Naive thymus-derived CD8-positive, alpha-beta T cell (primary cell): Measurements from ENCODE around the gene PAM16. TPM values are rescaled to one million over a fixed set of nuclear protein-coding genes. Genes with fewer than 3 reads are reported as not detected.

Experiments used
- ATAC-seq, 2 donors: fragments of 150-1000 bp; cut with Tn5 transposase in 1 of 2; sonication (Bioruptor Pico), chemical (Tn5 transposase) in 1 of 2; 1 replicate in 1 of 2; 2 replicates in 1 of 2; pipeline ENCODE4 v1.10.0; 2021; ENCODE audit warnings: mild to moderate bottlenecking in 2 of 2, moderate library complexity in 2 of 2
- POLR2A ChIA-PET: fragments of 350-600 bp; sonication (Branson Sonifier 250); formaldehyde crosslinking; loops from one replicate; lab custom pipeline; 2021; ENCODE audit warnings: antibody characterized with exemption; lab: Charles Lee
- DNase-seq, 10 donors: peaks; one replicate each; pipeline versions ENCODE4 v3.0.0 to v3.0.0-alpha.2; 2020 to 2022
- H3K27ac Mint-ChIP-seq, 10 donors: one replicate each; pipeline ENCODE4 v1.8.0; 2020 to 2022; ENCODE audit warnings: mild to moderate bottlenecking in 10 of 10, mixed read lengths in 10 of 10, moderate library complexity in 4 of 10, inconsistent platforms in 1 of 10
- H3K27me3 Mint-ChIP-seq, 5 donors: one replicate each; pipeline ENCODE4 v1.8.0; 2021 to 2022; ENCODE audit warnings: mixed read lengths in 5 of 5
- H3K36me3 Mint-ChIP-seq, 3 donors: one replicate each; pipeline ENCODE4 v1.8.0; 2020 to 2022; ENCODE audit warnings: mixed read lengths in 3 of 3, mild to moderate bottlenecking in 2 of 3, inconsistent platforms in 1 of 3
- H3K4me1 Mint-ChIP-seq, 4 donors: one replicate each; pipeline ENCODE4 v1.8.0; 2021 to 2022; ENCODE audit warnings: mixed read lengths in 4 of 4
- H3K4me3 Mint-ChIP-seq, 10 donors: one replicate each; pipeline ENCODE4 v1.8.0; 2020 to 2022; ENCODE audit warnings: mild to moderate bottlenecking in 10 of 10, mixed read lengths in 10 of 10, moderate library complexity in 6 of 10, inconsistent platforms in 1 of 10
- H3K9me3 Mint-ChIP-seq, 9 donors: one replicate each; pipeline ENCODE4 v1.8.0; 2020 to 2022; ENCODE audit warnings: mixed read lengths in 9 of 9, mild to moderate bottlenecking in 3 of 9, inconsistent platforms in 1 of 9, moderate library complexity in 1 of 9
- polyA plus RNA-seq, 3 donors: library from polyadenylated mRNA; unstranded; fragments of 300-500 nt; fragmentation: Illumina TruSeq; gene quantifications; one replicate each; pipeline ENCODE4 v1.2.3, GENCODE V29; 2021
- total RNA-seq, 8 experiments: library from RNA in 2 of 8; stranded (reverse) in 2 of 8; gene quantifications; one replicate each; pipeline ENCODE4 v1.2.3 and lab custom pipeline; 2021 to 2026

The PAM16 gene
- total and polyA plus RNA-seq, 5 experiments from 2014 or later, result 33.6 to 46.1 (median 40.9) TPM

DNA sequence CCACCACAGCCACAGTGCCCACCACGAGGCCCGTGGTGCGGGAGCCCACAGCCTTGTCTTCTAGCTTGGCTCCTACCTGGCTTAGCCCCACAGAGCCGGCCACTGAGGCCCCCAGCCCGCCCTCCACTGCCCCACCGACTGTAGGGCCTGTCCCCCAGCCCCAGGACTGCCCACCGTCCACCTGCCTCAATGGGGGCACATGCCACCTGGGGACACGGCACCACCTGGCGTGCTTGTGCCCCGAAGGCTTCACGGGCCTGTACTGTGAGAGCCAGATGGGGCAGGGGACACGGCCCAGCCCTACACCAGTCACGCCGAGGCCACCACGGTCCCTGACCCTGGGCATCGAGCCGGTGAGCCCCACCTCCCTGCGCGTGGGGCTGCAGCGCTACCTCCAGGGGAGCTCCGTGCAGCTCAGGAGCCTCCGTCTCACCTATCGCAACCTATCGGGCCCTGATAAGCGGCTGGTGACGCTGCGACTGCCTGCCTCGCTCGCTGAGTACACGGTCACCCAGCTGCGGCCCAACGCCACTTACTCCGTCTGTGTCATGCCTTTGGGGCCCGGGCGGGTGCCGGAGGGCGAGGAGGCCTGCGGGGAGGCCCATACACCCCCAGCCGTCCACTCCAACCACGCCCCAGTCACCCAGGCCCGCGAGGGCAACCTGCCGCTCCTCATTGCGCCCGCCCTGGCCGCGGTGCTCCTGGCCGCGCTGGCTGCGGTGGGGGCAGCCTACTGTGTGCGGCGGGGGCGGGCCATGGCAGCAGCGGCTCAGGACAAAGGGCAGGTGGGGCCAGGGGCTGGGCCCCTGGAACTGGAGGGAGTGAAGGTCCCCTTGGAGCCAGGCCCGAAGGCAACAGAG is 31.0 kb upstream of the PAM16 start:
- POLR2A ChIA-PET, result interaction anchor here (0.6 kb wide), 1 partner anchor 1837 kb away, joined by 3 read pairs; no protein-coding TSS in a partner anchor

GRCh38 chr16:4381072-4381934 is 30.2 kb upstream of the PAM16 start:
- Mint-ChIP-seq H3K4me1 (peaks cover 0 to 12% (median 7%) of the 10 kb centered on the region in 4 donors), H3K9me3 (no peaks in the 10 kb centered on the region), H3K27me3 (no peaks in the 10 kb centered on the region), H3K27ac (peak overlapping the region in 1 of 10 donors; percentile 74), H3K4me3 (peak overlapping the region in 2 of 10 donors; percentile 14 to 54), H3K36me3 (peaks cover 0 to 24% (median 0%) of the 10 kb centered on the region in 3 donors)
- ATAC-seq (no peak), DNase-seq (no peak)
- POLR2A ChIA-PET, result interaction anchor here (0.6 kb wide), 1 partner anchor 1836 kb away, joined by 3 read pairs; no protein-coding TSS in a partner anchor

More for the DNA sequence above, 31.0 kb upstream of the PAM16 start:
- H3K4me3 Mint-ChIP-seq, result peak overlapping the region in 2 of 10 donors; percentile 37 to 54
- H3K4me1 Mint-ChIP-seq, result peaks cover 0 to 8% (median 7%) of the 10 kb centered on the region in 4 donors
- no peaks in the 10 kb centered on the region for H3K9me3 Mint-ChIP-seq
- H3K36me3 Mint-ChIP-seq, result peaks cover 0 to 30% (median 0%) of the 10 kb centered on the region in 3 donors
- peak overlapping the region in 2 of 10 donors; percentile 14 to 74 for H3K27ac Mint-ChIP-seq
- ATAC-seq, result no peak
- DNase-seq, result no peak
- H3K27me3 Mint-ChIP-seq, result no peaks in the 10 kb centered on the region

DNA sequence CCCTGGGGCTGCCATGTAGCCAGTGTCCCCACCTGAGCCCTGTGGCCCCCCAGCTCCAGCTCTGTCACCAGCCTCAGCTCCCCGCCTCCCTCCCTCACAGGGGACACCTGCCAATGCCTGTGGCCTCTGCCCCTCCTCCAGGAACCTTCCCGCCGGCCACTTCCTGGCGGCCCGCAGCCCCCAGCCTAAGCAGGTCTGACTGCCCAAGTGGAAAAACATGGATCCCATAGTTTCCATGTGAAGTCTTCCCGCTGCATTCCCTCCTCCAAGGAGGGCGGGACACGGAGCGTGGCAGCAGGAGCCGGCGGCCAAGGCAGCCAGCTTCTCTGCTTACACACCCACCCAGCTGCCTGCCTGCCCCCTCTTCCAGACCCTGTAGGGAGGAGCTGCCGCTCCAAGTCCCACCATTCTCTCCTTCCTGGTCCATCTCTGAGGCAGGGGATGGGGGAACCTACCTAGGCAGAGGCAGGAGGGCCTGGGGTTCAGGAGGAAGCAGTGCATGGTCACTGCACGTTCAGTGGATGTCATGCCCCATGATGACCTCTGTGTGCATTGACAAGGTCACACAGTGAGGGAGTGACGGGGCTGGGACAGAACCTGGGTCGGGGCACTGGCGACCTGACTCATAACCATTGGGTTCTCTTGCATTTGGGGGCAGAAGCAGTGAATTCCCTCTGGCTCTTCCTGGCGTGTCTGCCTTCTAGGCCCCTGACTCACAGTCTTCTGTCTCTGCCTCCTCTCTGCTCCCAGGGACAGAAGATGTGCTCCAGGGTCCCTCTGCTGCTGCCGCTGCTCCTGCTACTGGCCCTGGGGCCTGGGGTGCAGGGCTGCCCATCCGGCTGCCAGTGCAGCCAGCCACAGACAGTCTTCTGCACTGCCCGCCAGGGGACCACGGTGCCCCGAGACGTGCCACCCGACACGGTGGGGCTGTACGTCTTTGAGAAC is 29.3 kb upstream of the PAM16 start:
- Mint-ChIP-seq H3K4me3 (peak overlapping the region in 1 of 10 donors; percentile 66), H3K4me1 (peaks cover 3 to 12% (median 10%) of the 10 kb centered on the region in 4 donors), H3K36me3 (peaks cover 0 to 19% (median 0%) of the 10 kb centered on the region in 3 donors), H3K9me3 (no peaks in the 10 kb centered on the region), H3K27ac (peak overlapping the region in 2 of 10 donors; percentile 62 to 80), H3K27me3 (no peaks in the 10 kb centered on the region)
- DNase-seq (no peak), ATAC-seq (no peak)
- POLR2A ChIA-PET, result interaction anchor here (0.9 to 1.1 kb wide), 2 partner anchors 24 to 34 kb away, joined by 3 to 5 read pairs; no protein-coding TSS in a partner anchor

DNA sequence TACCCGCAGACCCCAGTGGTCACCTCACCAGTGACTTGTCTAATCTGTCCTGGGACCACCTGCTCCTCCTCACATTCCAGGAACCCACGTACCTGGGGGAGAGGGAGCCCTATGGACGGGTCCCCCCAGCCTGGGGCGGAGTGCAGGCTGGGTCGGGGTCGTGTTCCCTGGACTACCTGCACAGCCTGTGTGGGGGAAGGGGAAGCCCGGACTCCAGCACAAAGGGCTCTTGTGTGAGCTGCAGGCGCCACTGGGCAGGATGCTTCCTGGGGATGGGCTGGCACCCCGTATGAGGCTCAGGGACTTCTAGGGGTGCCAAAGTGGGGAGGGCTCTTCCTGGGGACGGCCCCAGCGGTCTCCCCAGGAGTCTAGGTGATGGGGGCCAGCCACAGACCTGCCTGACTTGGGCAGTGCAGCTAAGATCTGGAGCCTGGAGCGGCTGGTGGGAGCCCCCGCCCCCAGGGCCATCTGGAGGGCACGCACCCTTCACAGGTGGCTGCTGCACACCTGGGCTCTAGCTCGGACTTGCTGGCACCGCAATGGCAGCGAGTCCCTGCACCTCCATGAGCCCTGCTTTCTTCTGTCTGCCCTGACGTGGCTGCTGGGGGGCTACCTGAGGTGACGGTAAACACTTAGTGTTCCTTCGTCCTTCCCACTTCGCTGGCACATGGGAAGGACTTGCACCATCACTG is 28.0 kb upstream of the PAM16 start:
- Mint-ChIP-seq H3K9me3 (no peaks in the 10 kb centered on the region), H3K36me3 (peaks cover 0 to 15% (median 0%) of the 10 kb centered on the region in 3 donors), H3K4me3 (no peak overlapping the region), H3K27me3 (no peaks in the 10 kb centered on the region), H3K27ac (peak overlapping the region in 1 of 10 donors; percentile 76), H3K4me1 (peaks cover 8 to 12% (median 11%) of the 10 kb centered on the region in 4 donors)
- no peak for ATAC-seq
- POLR2A ChIA-PET, result interaction anchor here (0.6 to 1.1 kb wide), 3 partner anchors 25 to 440 kb away, joined by 3 to 5 read pairs (median 3); no protein-coding TSS in a partner anchor
- DNase-seq, result no peak

- Mint-ChIP-seq H3K27ac (peak overlapping the region in 4 of 10 donors; percentile 37 to 80 (median 55)), H3K36me3 (peaks cover 0 to 11% (median 0%) of the 10 kb centered on the region in 3 donors), H3K4me1 (peaks cover 10 to 16% (median 12%) of the 10 kb centered on the region in 4 donors), H3K4me3 (no peak overlapping the region), H3K27me3 (no peaks in the 10 kb centered on the region), H3K9me3 (no peaks in the 10 kb centered on the region)
- ATAC-seq (no peak), DNase-seq (no peak)
- POLR2A ChIA-PET, result no interaction called here
These were observed 27.1 kb upstream of the PAM16 start for GRCh38 chr16:4378161-4378666.

- POLR2A ChIA-PET, result interaction anchor here (0.7 kb wide), 1 partner anchor 22 kb away, joined by 3 read pairs; no protein-coding TSS in a partner anchor
- Mint-ChIP-seq H3K9me3 (no peaks in the 10 kb centered on the region), H3K4me3 (no peak overlapping the region), H3K27me3 (no peaks in the 10 kb centered on the region), H3K27ac (peak overlapping the region in 4 of 10 donors; percentile 37 to 80 (median 55)), H3K4me1 (peaks cover 11 to 20% (median 15%) of the 10 kb centered on the region in 4 donors), H3K36me3 (peaks cover 0 to 6% (median 0%) of the 10 kb centered on the region in 3 donors)
- DNase-seq (no peak), ATAC-seq (no peak)
These were observed 26.5 kb upstream of the PAM16 start for GRCh38 chr16:4377573-4378154.

DNA sequence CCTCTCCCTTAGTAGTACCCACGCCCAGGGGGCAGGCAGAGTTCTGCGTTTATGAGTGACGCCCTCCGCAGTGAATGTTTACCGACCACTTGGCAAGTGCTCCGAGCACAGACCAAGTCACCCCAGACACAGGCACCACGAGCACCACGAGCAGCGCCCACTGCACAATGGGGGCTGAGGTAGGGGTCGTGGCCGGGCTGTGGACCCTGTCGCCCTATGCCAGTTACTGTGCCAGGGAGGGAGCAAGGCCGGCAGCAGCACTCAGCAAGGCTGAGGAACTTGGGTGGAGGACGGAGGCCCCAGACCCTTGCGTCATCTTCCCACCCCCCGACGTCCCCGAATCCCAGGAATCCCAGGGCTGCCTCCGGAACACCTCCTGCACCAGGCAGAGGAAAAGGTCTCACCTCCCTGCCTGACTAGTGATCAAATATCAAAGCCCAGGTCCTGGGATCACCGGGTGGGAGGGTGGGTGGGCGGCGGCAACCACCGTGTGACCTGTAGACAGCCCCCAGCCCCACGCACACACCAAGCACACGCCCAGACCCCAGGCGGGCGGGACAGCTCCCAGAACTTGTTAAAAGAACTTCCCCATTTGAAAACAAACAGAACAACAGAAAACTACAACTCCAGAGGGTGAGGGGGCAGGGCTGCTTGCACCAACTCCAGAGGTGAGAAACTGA is 25.9 kb upstream of the PAM16 start:
- POLR2A ChIA-PET, result interaction anchor here (0.7 kb wide), 1 partner anchor 21 kb away, joined by 3 read pairs; no protein-coding TSS in a partner anchor
- peaks cover 11 to 26% (median 21%) of the 10 kb centered on the region in 4 donors for H3K4me1 Mint-ChIP-seq
- no peaks in the 10 kb centered on the region for H3K27me3 Mint-ChIP-seq
- no peaks in the 10 kb centered on the region for H3K9me3 Mint-ChIP-seq
- H3K36me3 Mint-ChIP-seq, result peaks cover 0 to 6% (median 0%) of the 10 kb centered on the region in 3 donors
- DNase-seq (no peak), ATAC-seq (no peak)
- H3K27ac Mint-ChIP-seq, result peak overlapping the region in 3 of 10 donors; percentile 5 to 63 (median 21)
- H3K4me3 Mint-ChIP-seq, result peak overlapping the region in 1 of 10 donors; percentile 18

GRCh38 chr16:4376126-4376892 is 25.2 kb upstream of the PAM16 start:
- H3K4me3 Mint-ChIP-seq, result no peak overlapping the region
- POLR2A ChIA-PET, result interaction anchor here (0.6 kb wide), 1 partner anchor 112 kb away, joined by 4 read pairs; no protein-coding TSS in a partner anchor

GRCh38 chr16:4375717-4376116 is 24.6 kb upstream of the PAM16 start:
- H3K4me3 Mint-ChIP-seq, result no peak overlapping the region
- peaks cover 10 to 31% (median 21%) of the 10 kb centered on the region in 4 donors for H3K4me1 Mint-ChIP-seq
- POLR2A ChIA-PET, result interaction anchor here (1.3 kb wide), 1 partner anchor 40 kb away, joined by 4 read pairs; no protein-coding TSS in a partner anchor
- no peaks in the 10 kb centered on the region for H3K9me3 Mint-ChIP-seq
- peaks cover 0 to 6% (median 0%) of the 10 kb centered on the region in 3 donors for H3K36me3 Mint-ChIP-seq
- ATAC-seq, result no peak
- DNase-seq, result no peak
- H3K27me3 Mint-ChIP-seq, result no peaks in the 10 kb centered on the region
- peak overlapping the region in 2 of 10 donors; percentile 20 to 74 for H3K27ac Mint-ChIP-seq

More at GRCh38 chr16:4376126-4376892, 25.2 kb upstream of the PAM16 start:
- no peak for DNase-seq
- no peak for ATAC-seq
- no peak overlapping the region for H3K27ac Mint-ChIP-seq
- peaks cover 0 to 6% (median 0%) of the 10 kb centered on the region in 3 donors for H3K36me3 Mint-ChIP-seq
- H3K4me1 Mint-ChIP-seq, result peaks cover 11 to 28% (median 21%) of the 10 kb centered on the region in 4 donors
- no peaks in the 10 kb centered on the region for H3K27me3 Mint-ChIP-seq
- no peaks in the 10 kb centered on the region for H3K9me3 Mint-ChIP-seq
